ENCODE data around the gene PXMP2.

Gene PXMP2

DNA sequence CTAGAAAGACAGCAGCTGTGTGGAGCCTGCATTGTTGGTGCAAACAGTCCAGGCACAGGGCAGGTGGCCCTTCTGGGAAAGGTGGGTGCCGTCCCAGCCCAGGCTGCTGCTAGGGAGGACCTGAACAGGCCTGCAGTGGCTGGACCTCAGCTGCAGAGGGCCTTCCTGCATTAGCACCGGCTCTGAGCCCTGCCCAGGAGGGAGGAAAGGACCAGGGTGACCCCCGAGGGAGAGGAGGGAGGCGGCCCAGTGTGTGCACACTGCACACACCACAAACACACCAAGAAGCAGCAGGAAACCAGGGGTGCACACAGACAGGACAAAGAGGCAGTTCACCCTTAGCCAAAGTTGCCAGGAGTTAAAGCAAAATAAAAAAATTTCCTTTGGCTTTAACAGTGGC lies 15.3 kb downstream of the PXMP2 start:
- Mint-ChIP-seq H3K27ac (no peak overlapping the region), H3K9me3 (peaks cover 3% of the 10 kb centered on the region), H3K4me1 (no peaks in the 10 kb centered on the region), H3K4me3 (no peak overlapping the region), H3K36me3 (peaks cover 50% of the 10 kb centered on the region)
- ATAC-seq (no peak), DNase-seq (ENCODE audit: low spot score in 2 of 2) (no peak)

DNA sequence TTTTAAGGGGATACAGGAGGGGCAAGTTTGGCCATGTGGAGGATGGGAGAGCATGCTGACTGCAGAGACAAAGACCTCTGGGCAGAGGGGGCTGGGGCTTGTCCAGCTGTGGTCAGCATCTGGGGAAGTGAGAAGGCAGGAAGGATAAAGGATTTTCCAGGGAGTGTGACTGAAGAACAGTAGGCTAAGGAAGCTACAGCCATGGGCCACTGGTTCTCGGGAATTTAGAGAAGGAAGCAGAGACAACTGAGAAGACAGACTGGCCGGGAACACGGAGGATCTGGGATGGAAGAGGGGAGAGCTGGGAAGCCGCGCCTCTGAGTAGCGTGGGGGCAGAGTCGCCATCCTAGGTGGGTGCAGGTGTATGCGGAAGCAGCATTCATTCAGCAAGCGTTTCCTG lies 16.3 kb downstream of the PXMP2 start:
- H3K36me3 Mint-ChIP-seq = peaks cover 40% of the 10 kb centered on the region
- no peaks in the 10 kb centered on the region for H3K4me1 Mint-ChIP-seq
- ATAC-seq (no peak), DNase-seq (ENCODE audit: low spot score in 2 of 2) (no peak)
- peaks cover 3% of the 10 kb centered on the region for H3K9me3 Mint-ChIP-seq
- peak overlapping the region; percentile 60 for H3K27ac Mint-ChIP-seq
- H3K4me3 Mint-ChIP-seq = no peak overlapping the region

DNA sequence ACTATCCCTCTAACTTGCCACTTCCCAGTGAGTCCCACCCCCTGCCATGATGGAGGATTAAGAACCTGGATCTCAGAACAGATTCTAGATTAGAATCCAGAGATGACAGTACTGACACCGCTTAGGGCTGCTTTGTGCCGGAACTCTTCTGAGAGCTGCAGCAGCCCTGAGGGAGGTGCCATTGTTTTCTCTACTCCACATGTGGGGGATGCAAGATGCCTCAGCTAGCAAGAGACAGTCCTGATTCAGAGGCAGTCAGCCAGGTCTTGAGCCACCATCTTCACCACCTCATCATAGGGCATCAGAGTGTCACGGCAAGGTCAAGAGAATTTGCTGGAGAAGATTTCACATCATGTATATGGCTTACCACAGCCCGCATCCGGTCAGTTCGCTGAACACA lies 19.9 kb downstream of the PXMP2 start:
- H3K9me3 Mint-ChIP-seq = peaks cover 3% of the 10 kb centered on the region
- H3K4me1 Mint-ChIP-seq = peaks cover 9% of the 10 kb centered on the region
- H3K27ac Mint-ChIP-seq = no peak overlapping the region
- DNase-seq (ENCODE audit: low spot score in 2 of 2) = no peak
- H3K36me3 Mint-ChIP-seq = peaks cover 10% of the 10 kb centered on the region
- H3K4me3 Mint-ChIP-seq = no peak overlapping the region
- no peak for ATAC-seq

DNA sequence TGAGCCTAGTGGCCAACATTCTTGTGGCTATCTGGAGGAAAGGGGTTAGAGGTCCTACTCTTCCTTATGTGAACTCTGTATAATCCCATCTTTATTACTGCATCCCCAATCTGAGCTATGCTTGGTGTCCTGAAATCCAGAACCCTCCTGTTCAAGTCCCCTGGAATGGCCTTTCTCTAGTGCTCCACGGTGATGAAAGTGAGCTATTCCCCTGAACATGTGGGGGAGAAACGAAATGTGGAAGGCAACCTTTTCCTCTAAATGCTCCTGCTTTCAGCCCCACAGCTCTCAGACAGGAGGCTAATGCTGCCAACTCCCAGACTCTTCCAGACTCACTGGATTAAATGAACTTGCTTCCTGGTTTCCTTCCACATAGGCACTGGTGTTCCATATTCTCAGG lies 20.8 kb downstream of the PXMP2 start:
- ATAC-seq = no peak
- no peak overlapping the region for H3K4me3 Mint-ChIP-seq
- H3K4me1 Mint-ChIP-seq = peaks cover 12% of the 10 kb centered on the region
- no peak for DNase-seq (ENCODE audit: low spot score in 2 of 2)
- peaks cover 3% of the 10 kb centered on the region for H3K9me3 Mint-ChIP-seq
- H3K27ac Mint-ChIP-seq = no peak overlapping the region
- H3K36me3 Mint-ChIP-seq = peaks cover 11% of the 10 kb centered on the region

DNA sequence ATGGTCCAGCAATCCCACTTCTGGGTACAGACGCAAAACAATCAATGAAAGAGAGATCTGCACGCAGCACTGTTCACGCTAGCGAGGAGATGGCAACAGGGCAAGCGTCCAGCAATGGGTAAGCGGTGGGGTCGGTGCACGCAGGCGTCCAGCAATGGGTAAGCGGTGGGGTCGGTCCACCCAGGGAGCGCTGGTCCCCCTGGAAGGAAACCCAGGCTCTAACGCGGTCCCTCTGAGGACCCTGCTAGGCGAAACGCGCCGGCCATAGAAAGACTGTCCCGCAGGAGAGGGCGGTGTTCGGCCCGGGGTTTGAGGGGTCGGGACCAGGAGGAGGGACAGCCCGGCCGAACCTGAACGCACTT lies 22.6 kb downstream of the PXMP2 start:
- peak; percentile 9 for ATAC-seq
- Mint-ChIP-seq H3K9me3 (peaks cover 3% of the 10 kb centered on the region), H3K27ac (peak overlapping the region; percentile 94), H3K36me3 (peaks cover 20% of the 10 kb centered on the region), H3K4me1 (peaks cover 24% of the 10 kb centered on the region), H3K4me3 (peak overlapping the region; percentile 89)
- no peak for DNase-seq (ENCODE audit: low spot score in 2 of 2)

DNA sequence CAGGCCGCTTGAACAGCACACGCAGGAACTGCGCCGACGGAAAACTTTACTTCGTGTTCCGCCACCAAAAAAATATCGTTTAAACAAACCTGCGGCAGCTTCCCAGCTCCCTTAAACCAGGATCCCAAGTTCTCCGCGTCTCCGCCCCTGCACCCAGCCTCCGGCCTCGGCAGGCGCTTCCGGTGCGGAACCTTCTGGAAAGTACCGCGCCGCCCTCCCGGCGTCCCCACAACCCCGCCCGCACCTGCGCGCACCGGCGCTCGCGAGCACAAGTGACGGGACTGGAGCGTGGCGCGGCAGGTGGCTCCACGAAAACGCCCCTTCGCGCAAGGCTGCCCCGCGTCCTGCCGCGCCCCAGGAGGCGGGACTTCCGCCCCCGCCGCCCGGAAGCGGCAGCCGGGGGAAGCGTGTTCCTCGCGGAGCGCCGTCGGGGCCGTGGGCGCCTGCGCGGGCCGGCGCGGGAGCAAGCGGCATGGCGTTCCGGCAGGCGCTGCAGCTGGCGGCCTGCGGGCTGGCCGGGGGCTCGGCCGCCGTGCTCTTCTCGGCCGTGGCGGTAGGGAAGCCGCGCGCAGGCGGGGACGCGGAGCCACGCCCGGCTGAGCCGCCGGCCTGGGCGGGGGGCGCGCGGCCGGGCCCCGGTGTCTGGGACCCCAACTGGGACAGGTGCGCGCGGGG lies 23.2 kb downstream of the PXMP2 start, which contains the start of gene PGAM5:
Gene PGAM5 (plus strand): TSS at position 438 of the 675 bp plus-strand sequence. CDS start 35 bp downstream, at position 473.
- Mint-ChIP-seq H3K27ac (peak within 1 kb of the TSS; percentile 94), H3K4me1 (peaks cover 24% of the 10 kb centered on the region), H3K4me3 (peak within 1 kb of the TSS; percentile 89), H3K36me3 (peaks cover 25% of the 10 kb centered on the region), H3K9me3 (peaks cover 3% of the 10 kb centered on the region)
- ATAC-seq = peak; percentile 96
- DNase-seq (ENCODE audit: low spot score in 2 of 2) = peak; percentile 80 to 92

DNA sequence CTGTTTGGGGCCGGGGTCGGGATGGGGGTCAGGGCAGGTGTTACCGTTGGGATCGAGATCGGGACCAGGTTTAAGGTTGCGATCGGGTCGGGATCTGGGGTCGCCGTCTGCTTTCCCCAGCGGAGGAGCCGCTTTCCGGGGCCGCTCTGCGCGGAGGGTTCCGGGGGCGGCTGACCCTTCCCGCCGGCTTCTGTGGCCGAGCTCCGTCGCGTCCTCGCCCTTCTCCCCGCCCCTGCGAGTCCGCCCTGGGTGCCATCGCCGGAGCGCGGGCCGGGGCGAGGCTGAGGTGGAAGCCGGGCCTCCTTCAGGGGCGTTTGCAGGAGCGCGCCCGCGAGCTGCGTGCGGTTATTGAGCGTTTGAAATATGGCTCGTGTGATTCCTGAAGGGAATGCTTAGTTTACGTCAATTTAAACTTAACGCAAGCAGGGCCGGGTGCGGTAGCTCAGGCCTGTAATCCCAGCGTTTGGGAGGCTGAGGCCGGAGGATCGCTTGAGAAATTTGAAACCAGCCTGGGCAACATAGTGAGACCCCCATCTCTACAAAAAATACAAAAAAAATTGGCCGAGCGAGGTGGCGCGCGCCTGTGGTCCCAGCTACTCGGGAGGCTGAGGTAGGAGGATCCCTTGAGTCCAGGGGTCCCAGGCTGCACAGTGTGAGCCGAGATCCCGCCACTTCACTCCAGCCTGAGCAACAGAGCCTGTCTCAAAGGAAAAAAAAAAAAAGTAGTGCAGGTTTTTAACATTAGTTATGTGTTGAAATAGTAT lies 23.9 kb downstream of the PXMP2 start:
- Mint-ChIP-seq H3K4me3 (peak overlapping the region; percentile 89), H3K9me3 (peaks cover 3% of the 10 kb centered on the region), H3K36me3 (peaks cover 32% of the 10 kb centered on the region), H3K4me1 (peaks cover 24% of the 10 kb centered on the region), H3K27ac (peak overlapping the region; percentile 76)
- peak; percentile 53 for ATAC-seq
- peak; percentile 26 to 74 for DNase-seq (ENCODE audit: low spot score in 2 of 2)

DNA sequence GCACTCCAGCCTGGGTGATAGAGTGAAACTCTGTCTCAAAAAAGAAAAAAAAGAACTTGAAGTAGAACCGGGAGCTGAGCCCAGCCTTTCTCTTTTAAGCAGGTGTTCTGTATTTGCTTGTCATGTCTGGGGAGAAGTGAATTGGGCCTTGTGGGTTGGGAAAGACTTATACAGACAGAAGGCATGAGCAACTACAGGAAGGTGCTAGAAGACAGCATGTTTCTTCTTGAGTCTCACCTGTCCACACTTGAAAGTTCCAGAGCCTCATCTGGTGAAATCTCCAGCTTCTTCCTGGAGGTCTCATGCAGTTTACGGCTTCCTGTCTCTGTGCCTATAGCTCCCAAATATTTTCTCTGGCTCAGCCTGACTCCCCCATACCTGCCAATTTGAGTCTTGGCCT lies 25.7 kb downstream of the PXMP2 start:
- H3K9me3 Mint-ChIP-seq = no peaks in the 10 kb centered on the region
- H3K27ac Mint-ChIP-seq = no peak overlapping the region
- no peak for DNase-seq (ENCODE audit: low spot score in 2 of 2)
- no peak overlapping the region for H3K4me3 Mint-ChIP-seq
- ATAC-seq = no peak
- H3K36me3 Mint-ChIP-seq = peaks cover 49% of the 10 kb centered on the region
- H3K4me1 Mint-ChIP-seq = peaks cover 24% of the 10 kb centered on the region

DNA sequence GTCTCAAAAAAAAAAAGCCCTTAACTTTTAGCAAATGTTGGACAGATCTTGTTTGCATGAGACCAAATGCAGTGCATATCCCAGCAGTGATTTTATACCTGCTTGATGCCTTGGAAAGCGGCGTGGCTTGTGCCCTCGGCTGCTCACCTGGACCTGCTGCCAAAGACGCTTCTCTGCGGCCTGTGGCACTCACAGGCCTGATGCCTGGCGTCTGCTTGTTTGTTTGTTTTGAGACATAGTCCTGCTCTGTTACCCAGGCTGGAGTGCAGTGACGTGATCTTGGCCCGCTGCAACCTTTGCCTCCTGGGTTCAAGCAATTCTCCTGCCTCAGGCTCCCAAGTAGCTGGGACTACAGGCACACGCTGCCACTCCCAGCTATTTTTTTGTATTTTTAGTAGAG lies 28.5 kb downstream of the PXMP2 start:
- ATAC-seq = no peak
- Mint-ChIP-seq H3K36me3 (peaks cover 76% of the 10 kb centered on the region), H3K4me1 (peaks cover 25% of the 10 kb centered on the region), H3K27ac (no peak overlapping the region), H3K4me3 (no peak overlapping the region), H3K9me3 (no peaks in the 10 kb centered on the region)
- DNase-seq (ENCODE audit: low spot score in 2 of 2) = no peak

DNA sequence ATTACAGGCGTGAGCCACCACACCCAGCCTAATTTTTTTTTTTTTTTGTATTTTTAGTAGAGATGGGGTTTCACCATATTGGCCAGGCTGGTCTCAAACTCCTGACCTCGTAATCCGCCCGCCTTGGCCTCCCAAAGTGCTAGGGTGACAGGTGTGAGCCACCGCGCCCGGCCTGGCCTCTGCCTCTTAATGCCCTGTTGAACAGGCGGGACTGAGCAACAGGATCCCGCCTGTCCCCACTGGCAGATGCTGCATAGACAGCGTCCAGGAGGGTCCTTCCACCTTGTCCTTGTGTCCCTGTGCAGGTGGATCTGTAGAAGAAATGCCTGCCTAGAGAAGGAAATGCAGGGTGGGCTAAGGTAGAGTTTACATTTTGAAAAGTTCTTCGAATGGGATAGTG lies 29.0 kb downstream of the PXMP2 start:
- H3K4me1 Mint-ChIP-seq = peaks cover 25% of the 10 kb centered on the region
- ATAC-seq (no peak), DNase-seq (ENCODE audit: low spot score in 2 of 2) (no peak)
- no peak overlapping the region for H3K27ac Mint-ChIP-seq
- peaks cover 81% of the 10 kb centered on the region for H3K36me3 Mint-ChIP-seq
- H3K4me3 Mint-ChIP-seq = no peak overlapping the region
- H3K9me3 Mint-ChIP-seq = no peaks in the 10 kb centered on the region

DNA sequence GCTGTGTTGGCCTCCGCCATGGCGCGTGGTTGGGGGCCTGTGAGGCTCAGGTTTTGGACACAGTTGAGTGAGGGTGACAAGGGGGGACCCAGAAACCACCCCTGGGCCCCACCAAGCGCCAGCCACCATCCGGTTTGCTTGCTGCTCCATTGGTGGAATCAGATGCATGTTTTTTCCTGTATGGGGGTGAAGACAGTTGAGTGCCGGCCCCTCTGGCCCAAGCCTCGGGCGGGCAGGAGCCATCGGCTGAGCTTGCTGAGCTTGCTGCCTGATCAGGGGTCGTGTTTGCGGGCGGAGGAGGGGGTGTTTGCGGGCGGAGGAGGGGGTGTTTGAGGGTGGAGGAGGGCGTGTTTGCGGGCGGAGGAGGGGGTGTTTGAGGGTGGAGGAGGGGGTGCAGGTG lies 29.6 kb downstream of the PXMP2 start:
- DNase-seq (ENCODE audit: low spot score in 2 of 2) (no peak), ATAC-seq (no peak)
- Mint-ChIP-seq H3K36me3 (peaks cover 88% of the 10 kb centered on the region), H3K4me1 (peaks cover 24% of the 10 kb centered on the region), H3K4me3 (no peak overlapping the region), H3K9me3 (no peaks in the 10 kb centered on the region), H3K27ac (no peak overlapping the region)

DNA sequence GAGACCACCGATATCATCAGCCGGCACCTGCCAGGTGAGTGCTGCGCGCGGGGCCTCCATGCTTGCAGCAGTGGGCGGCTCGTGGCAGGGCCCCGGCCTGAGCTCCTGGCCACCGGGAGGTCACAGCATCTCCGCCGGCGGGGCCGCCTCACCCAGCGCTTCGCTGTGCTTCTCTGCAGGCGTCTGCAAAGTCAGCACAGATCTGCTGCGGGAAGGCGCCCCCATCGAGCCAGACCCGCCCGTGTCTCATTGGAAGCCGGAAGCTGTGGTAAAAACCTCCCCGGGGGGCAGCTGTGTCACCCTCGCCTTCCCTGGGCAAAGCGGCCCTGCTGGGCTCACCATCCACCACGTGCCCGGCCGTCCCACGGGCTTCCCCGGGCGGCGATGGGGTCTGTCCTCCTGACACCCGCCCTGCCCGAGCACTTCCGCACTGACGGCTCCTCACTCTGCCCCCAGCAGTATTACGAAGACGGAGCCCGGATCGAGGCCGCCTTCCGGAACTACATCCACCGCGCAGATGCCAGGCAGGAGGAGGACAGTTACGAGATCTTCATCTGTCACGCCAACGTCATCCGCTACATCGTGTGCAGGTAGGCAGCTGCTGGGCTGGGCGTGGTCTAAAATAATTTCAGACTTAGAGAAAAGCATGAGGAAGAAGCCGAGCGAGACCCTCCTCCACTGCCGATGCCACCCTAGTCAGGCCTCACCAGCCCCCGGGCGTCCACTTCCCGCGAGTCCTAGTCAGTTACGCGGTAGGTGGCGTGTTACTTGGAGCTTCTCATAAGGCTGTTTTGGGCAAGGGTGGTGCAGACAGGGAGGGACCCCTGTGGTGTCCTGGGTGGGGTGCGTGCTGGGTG lies 30.4 kb downstream of the PXMP2 start:
- no peak overlapping the region for H3K4me3 Mint-ChIP-seq
- H3K27ac Mint-ChIP-seq = no peak overlapping the region
- ATAC-seq (no peak), DNase-seq (ENCODE audit: low spot score in 2 of 2) (no peak)
- peaks cover 20% of the 10 kb centered on the region for H3K4me1 Mint-ChIP-seq
- H3K36me3 Mint-ChIP-seq = peaks cover 95% of the 10 kb centered on the region
- no peaks in the 10 kb centered on the region for H3K9me3 Mint-ChIP-seq

DNA sequence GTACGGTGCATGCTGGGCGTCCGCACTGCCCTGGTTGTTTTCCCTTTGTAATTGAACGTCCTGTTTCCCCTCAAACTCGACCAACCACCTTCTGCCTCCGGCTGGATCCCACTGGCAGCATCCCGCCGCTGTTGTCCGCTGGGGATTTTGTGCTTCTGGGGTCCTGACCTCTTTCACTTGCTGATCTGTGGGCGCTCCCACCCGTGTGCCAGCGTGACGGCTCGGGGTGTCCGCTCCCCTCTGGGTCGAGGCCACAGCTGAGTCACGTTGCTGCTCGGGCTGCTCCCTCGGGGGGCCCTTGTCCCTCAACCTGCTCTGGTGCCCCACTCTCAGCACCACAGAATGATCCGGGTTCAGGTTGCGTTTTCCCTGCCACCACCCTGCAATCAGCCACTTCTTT lies 31.3 kb downstream of the PXMP2 start:
- peaks cover 98% of the 10 kb centered on the region for H3K36me3 Mint-ChIP-seq
- ATAC-seq = no peak
- H3K9me3 Mint-ChIP-seq = no peaks in the 10 kb centered on the region
- H3K4me3 Mint-ChIP-seq = no peak overlapping the region
- H3K27ac Mint-ChIP-seq = peak overlapping the region; percentile 73
- no peak for DNase-seq (ENCODE audit: low spot score in 2 of 2)
- peaks cover 19% of the 10 kb centered on the region for H3K4me1 Mint-ChIP-seq

DNA sequence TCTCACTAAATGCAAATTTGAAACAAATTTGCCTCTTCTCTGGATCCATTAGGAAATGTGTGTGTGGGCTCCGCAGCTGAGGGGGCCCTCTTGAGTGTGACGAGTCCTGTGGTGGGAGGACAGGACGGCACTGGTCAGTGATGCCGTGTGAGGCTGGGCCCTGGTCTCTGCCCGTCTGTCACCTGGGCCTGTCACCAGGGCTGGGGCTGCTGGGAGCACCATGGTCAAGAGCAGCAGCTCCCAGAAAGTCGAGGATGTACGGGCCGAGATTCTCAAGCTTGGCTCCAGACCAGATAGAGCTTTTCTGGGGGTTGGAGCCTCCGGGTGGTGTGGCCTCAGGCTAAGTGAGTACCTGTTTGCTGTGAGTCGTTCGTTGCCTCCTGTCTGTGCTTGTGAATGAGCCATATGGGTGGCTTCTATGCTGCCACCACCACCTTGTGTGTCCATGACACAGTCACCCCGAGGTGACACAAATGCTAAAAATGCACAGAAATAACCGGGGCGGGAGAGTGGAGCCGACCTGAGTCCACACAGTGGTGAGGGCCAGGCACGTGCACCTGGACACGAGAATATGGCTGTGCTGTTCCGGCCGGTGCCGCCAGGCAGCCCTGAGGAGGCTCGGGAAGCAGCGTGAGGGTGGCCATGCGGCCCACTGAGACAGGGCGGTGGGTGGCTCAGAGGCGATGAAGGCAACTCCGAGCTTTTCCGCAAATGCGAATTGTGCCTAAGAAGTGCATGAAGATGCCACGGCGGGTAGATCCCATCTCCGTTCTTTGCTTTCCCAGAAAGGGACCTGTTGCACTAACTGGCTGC lies 32.0 kb downstream of the PXMP2 start:
- Mint-ChIP-seq H3K36me3 (peaks cover 98% of the 10 kb centered on the region), H3K4me1 (peaks cover 16% of the 10 kb centered on the region), H3K9me3 (no peaks in the 10 kb centered on the region), H3K4me3 (no peak overlapping the region), H3K27ac (peak overlapping the region; percentile 73)
- DNase-seq (ENCODE audit: low spot score in 2 of 2) = no peak
- peak; percentile 44 for ATAC-seq

DNA sequence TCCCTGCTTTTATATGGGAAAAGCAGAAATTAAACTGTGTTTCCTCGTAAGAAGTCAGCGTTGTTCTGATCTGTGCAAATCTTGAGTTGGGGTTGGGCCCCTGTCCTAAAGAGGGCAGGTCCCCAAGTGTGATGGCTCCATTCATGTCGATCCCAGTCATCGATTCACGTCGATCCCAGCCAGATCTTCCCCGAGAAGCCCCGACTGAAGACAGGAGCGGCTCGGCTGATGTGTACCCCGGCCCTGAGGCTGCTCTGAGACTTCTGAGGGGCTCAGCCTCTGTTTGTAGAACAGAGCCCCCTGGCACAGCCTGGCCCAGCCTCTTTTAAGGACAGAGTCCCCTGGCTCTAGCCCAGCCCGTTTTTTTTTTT lies 32.6 kb downstream of the PXMP2 start:
- ATAC-seq (no peak), DNase-seq (ENCODE audit: low spot score in 2 of 2) (no peak)
- H3K36me3 Mint-ChIP-seq = peaks cover 98% of the 10 kb centered on the region
- H3K27ac Mint-ChIP-seq = no peak overlapping the region
- peaks cover 13% of the 10 kb centered on the region for H3K4me1 Mint-ChIP-seq
- H3K9me3 Mint-ChIP-seq = no peaks in the 10 kb centered on the region
- no peak overlapping the region for H3K4me3 Mint-ChIP-seq
